Fibroblast of lung (primary cell): ENCODE measurements around the gene LDAH. TPM values are rescaled to one million over a fixed set of nuclear protein-coding genes. Genes with fewer than 3 reads are reported as not detected.

ENCODE experiments used
- DNase-seq, 2 donors: peaks; one replicate each; pipeline versions ENCODE4 v3.0.0 to v3.0.0-alpha.2; 2010; ENCODE audit warnings: low read depth in 2 of 2
- H2AFZ ChIP-seq: 2 replicates; pipeline ENCODE4 v1.5.1; 2012; ENCODE audit warnings: low read length, control low read depth, inconsistent platforms
- H3K27ac ChIP-seq: 2 replicates; pipeline ENCODE4 v1.5.1; 2011; ENCODE audit warnings: low read length, control low read depth; ENCODE audit not compliant: insufficient read depth
- H3K27me3 ChIP-seq: 2 replicates; pipeline ENCODE4 v1.5.1; 2011; ENCODE audit warnings: mild to moderate bottlenecking, low read length; ENCODE audit not compliant: control insufficient read depth, insufficient read depth
- H3K36me3 ChIP-seq: 2 replicates; pipeline ENCODE4 v1.5.1; 2011; ENCODE audit warnings: low read length; ENCODE audit not compliant: control insufficient read depth, insufficient read depth
- H3K4me1 ChIP-seq: 2 replicates; pipeline ENCODE4 v1.5.1; 2011; ENCODE audit warnings: low read length; ENCODE audit not compliant: control insufficient read depth, insufficient read depth; ENCODE audit errors: extremely low read depth
- H3K4me2 ChIP-seq: 2 replicates; pipeline ENCODE4 v1.5.1; 2011; ENCODE audit warnings: low read length, control low read depth; ENCODE audit not compliant: insufficient read depth; ENCODE audit errors: extremely low read depth
- H3K4me3 ChIP-seq, 4 experiments: fragments of 200-600 bp in 1 of 4; sonication (generic) in 1 of 4; replicated peaks in 1 of 4; 2 replicates each; pipeline ENCODE4 v1.5.1; 2011 to 2016; ENCODE audit warnings: low read length in 4 of 4, low read depth in 3 of 4, mild to moderate bottlenecking in 3 of 4, control low read depth in 2 of 4, inconsistent platforms in 1 of 4, mixed read lengths in 1 of 4; ENCODE audit not compliant: insufficient read depth in 1 of 4; ENCODE audit errors: control extremely low read depth in 1 of 4
- H3K79me2 ChIP-seq: 2 replicates; pipeline ENCODE4 v1.5.1; 2012; ENCODE audit warnings: mild to moderate bottlenecking, low read length, inconsistent platforms; ENCODE audit not compliant: control insufficient read depth, insufficient read depth
- H3K9ac ChIP-seq: 2 replicates; pipeline ENCODE4 v1.5.1; 2011; ENCODE audit warnings: mild to moderate bottlenecking, low read length, control low read depth; ENCODE audit not compliant: insufficient read depth
- H3K9me3 ChIP-seq: 2 replicates; pipeline ENCODE4 v1.5.1; 2012; ENCODE audit warnings: low read depth, low read length; ENCODE audit not compliant: control insufficient read depth, insufficient read depth
- H4K20me1 ChIP-seq: 2 replicates; pipeline ENCODE4 v1.5.1; 2011; ENCODE audit warnings: low read length; ENCODE audit not compliant: control insufficient read depth, insufficient read depth; ENCODE audit errors: extremely low read depth
- CTCF ChIP-seq, 2 donors: IDR thresholded peaks in 1 of 2; conservative IDR thresholded peaks in 1 of 2; 1 replicate in 1 of 2; 2 replicates in 1 of 2; pipeline ENCODE4 v1.5.1; 2011 to 2012; ENCODE audit warnings: low read length in 2 of 2, control low read depth in 1 of 2, inconsistent platforms in 1 of 2, low read depth in 1 of 2, mild to moderate bottlenecking in 1 of 2
- EZH2 ChIP-seq: IDR thresholded peaks from 2 replicates; pipeline ENCODE4 v1.5.1; 2012; ENCODE audit warnings: low read length, control low read depth, mild to moderate bottlenecking; ENCODE audit errors: missing control alignments
- polyA plus RNA-seq, 2 donors: library from polyadenylated mRNA; depleted of rRNA in 1 of 2; stranded (reverse) in 1 of 2; unstranded in 1 of 2; fragments of >200 nt; gene quantifications; 2 replicates each; pipeline ENCODE4 v1.2.1, GENCODE V29; 2011 to 2012; ENCODE audit warnings: missing spikeins in 1 of 2
- total RNA-seq: library from RNA; depleted of rRNA; stranded (reverse); fragments of >200 nt; gene quantifications from 2 replicates; pipeline ENCODE4 v1.2.1, GENCODE V29; 2014

Gene LDAH
- total and polyA plus RNA-seq, 2 donors (not counting 1 experiment from before 2014, with no cell fraction given) = 20.5 to 22.8 TPM

GRCh38 chr2:20836521-20836920, 13.6 kb upstream of the LDAH start:
- Histone ChIP-seq H3K4me2 (no peak overlapping the region), H3K4me3 (no peak overlapping the region), H2AFZ (no peak overlapping the region), H3K9ac (no peak overlapping the region), H3K27ac (no peak overlapping the region), H3K79me2 (no peaks in the 10 kb centered on the region), H3K36me3 (no peaks in the 10 kb centered on the region), H3K9me3 (no peaks in the 10 kb centered on the region), H3K4me1 (no peaks in the 10 kb centered on the region), H3K27me3 (peaks cover 2% of the 10 kb centered on the region), H4K20me1 (no peaks in the 10 kb centered on the region)
- no peak for DNase-seq
- no peak for TF ChIP-seq EZH2
- TF ChIP-seq CTCF (conservative IDR thresholded peaks at IDR 0.05 in 1 of 2, IDR thresholded peaks at IDR 0.05 in 1 of 2; ENCODE audit: low read depth in 1 of 2, low read length in 2 of 2) = no peak

- H3K4me3 ChIP-seq = no peak overlapping the region
- no peaks in the 10 kb centered on the region for H3K79me2 ChIP-seq
- peaks cover 2% of the 10 kb centered on the region for H3K27me3 ChIP-seq
- no peaks in the 10 kb centered on the region for H3K36me3 ChIP-seq
- H3K9me3 ChIP-seq = no peaks in the 10 kb centered on the region
- no peak overlapping the region for H3K9ac ChIP-seq
- no peaks in the 10 kb centered on the region for H4K20me1 ChIP-seq
- no peak overlapping the region for H3K27ac ChIP-seq
- no peak overlapping the region for H3K4me2 ChIP-seq
- DNase-seq = no peak
- TF ChIP-seq CTCF (conservative IDR thresholded peaks at IDR 0.05 in 1 of 2, IDR thresholded peaks at IDR 0.05 in 1 of 2; ENCODE audit: low read depth in 1 of 2, low read length in 2 of 2) (no peak), EZH2 (no peak)
- H2AFZ ChIP-seq = no peak overlapping the region
- no peaks in the 10 kb centered on the region for H3K4me1 ChIP-seq
Observed at GRCh38 chr2:20834331-20834730, 11.4 kb upstream of the LDAH start.

GRCh38 chr2:20832606-20833005, 9.7 kb upstream of the LDAH start:
- H3K4me2 ChIP-seq = no peak overlapping the region
- H3K4me3 ChIP-seq = no peak overlapping the region
- DNase-seq = no peak
- no peak for TF ChIP-seq CTCF (conservative IDR thresholded peaks at IDR 0.05 in 1 of 2, IDR thresholded peaks at IDR 0.05 in 1 of 2; ENCODE audit: low read depth in 1 of 2, low read length in 2 of 2)
- TF ChIP-seq EZH2 = no peak
- H3K9me3 ChIP-seq = no peaks in the 10 kb centered on the region
- H4K20me1 ChIP-seq = no peaks in the 10 kb centered on the region
- no peaks in the 10 kb centered on the region for H3K36me3 ChIP-seq
- H3K9ac ChIP-seq = no peak overlapping the region
- H3K27ac ChIP-seq = no peak overlapping the region
- H2AFZ ChIP-seq = no peak overlapping the region
- H3K27me3 ChIP-seq = peaks cover 2% of the 10 kb centered on the region
- H3K79me2 ChIP-seq = no peaks in the 10 kb centered on the region
- H3K4me1 ChIP-seq = no peaks in the 10 kb centered on the region
